Measurements from ENCODE around the gene KIFAP3. TPM values are rescaled to one million over a fixed set of nuclear protein-coding genes. Genes with fewer than 3 reads are reported as not detected.

The KIFAP3 gene
- total and polyA plus RNA-seq, 2 donors (not counting 1 experiment from before 2014, with no cell fraction given), result 3.7 to 14.9 TPM

GRCh38 chr1:169878498-169878897 lies 196.0 kb downstream of the KIFAP3 start:
- Mint-ChIP-seq H3K4me3 (no peak overlapping the region), H3K9me3 (ENCODE audit: insufficient read depth) (no peaks in the 10 kb centered on the region), H3K4me1 (peaks cover 45% of the 10 kb centered on the region), H3K27ac (peak overlapping the region; percentile 38), H3K27me3 (no peaks in the 10 kb centered on the region)
- peak overlapping the region; percentile 26 to 78 for H3K27ac ChIP-seq (ENCODE audit: low read length in 2 of 2)
- H3K9ac ChIP-seq (ENCODE audit: low read length), result peak overlapping the region; percentile 27
- no peaks in the 10 kb centered on the region for H4K20me1 ChIP-seq (ENCODE audit: control insufficient read depth, insufficient read depth, low read length, poor library complexity, severe bottlenecking)
- DNase-seq (no peak), ATAC-seq (ENCODE audit: low read depth) (no peak)
- no peak for TF ChIP-seq CTCF (IDR thresholded peaks at IDR 0.05)
- TF ChIP-seq EZH2 (IDR thresholded peaks at IDR 0.05; ENCODE audit: borderline replicate concordance, insufficient read depth, low read depth, low read length, poor library complexity, severe bottlenecking), result no peak
- no peak overlapping the region for H3K4me3 ChIP-seq (ENCODE audit: control extremely low read depth in 1 of 5, extremely low read depth in 1 of 5, insufficient read depth in 1 of 5, low read depth in 2 of 5, low read length in 4 of 5)
- H3K79me2 ChIP-seq (ENCODE audit: control insufficient read depth, insufficient read depth, low read length), result peaks cover 55% of the 10 kb centered on the region
- H3K36me3 ChIP-seq (replicated peaks in 1 of 2; ENCODE audit: control extremely low read depth in 1 of 2, control insufficient read depth in 1 of 2, extremely low read depth in 1 of 2, insufficient read depth in 2 of 2, low read length in 1 of 2), result peaks cover 0 to 39% of the 10 kb centered on the region in 2 experiments
- H3K4me2 ChIP-seq (replicated peaks; ENCODE audit: low read depth, low read length, poor library complexity, severe bottlenecking), result peak overlapping the region; percentile 33
- peaks cover 23 to 35% of the 10 kb centered on the region in 2 donors for H3K4me1 ChIP-seq (ENCODE audit: control insufficient read depth in 2 of 2, insufficient read depth in 2 of 2, low read length in 2 of 2)
- H3K9me3 ChIP-seq (ENCODE audit: control extremely low read depth in 1 of 3, control insufficient read depth in 2 of 3, insufficient read depth in 1 of 3, low read length in 2 of 3), result no peaks in the 10 kb centered on the region
- WGBS (ENCODE audit: insufficient coverage), result no CpG with 5 or more reads among the region's 4 CpGs
- ChIA-PET CTCF (no interaction called here), POLR2A (no interaction called here)
- intact Hi-C loops (cut with micrococcal nuclease), result no loop called here
- no peaks in the 10 kb centered on the region for H3K27me3 ChIP-seq (replicated peaks in 1 of 4; ENCODE audit: control extremely low read depth in 1 of 4, control insufficient read depth in 3 of 4, insufficient read depth in 4 of 4, low read length in 3 of 4)
- H2AFZ ChIP-seq (ENCODE audit: insufficient read depth, low read depth, low read length, poor library complexity, severe bottlenecking), result no peak overlapping the region

- Histone ChIP-seq H3K27ac (ENCODE audit: low read length in 2 of 2) (peak overlapping the region in 1 of 2 donors; percentile 78), H3K27me3 (replicated peaks in 1 of 4; ENCODE audit: control extremely low read depth in 1 of 4, control insufficient read depth in 3 of 4, insufficient read depth in 4 of 4, low read length in 3 of 4) (no peaks in the 10 kb centered on the region), H3K36me3 (replicated peaks in 1 of 2; ENCODE audit: control extremely low read depth in 1 of 2, control insufficient read depth in 1 of 2, extremely low read depth in 1 of 2, insufficient read depth in 2 of 2, low read length in 1 of 2) (peaks cover 0 to 39% of the 10 kb centered on the region in 2 experiments), H3K4me3 (ENCODE audit: control extremely low read depth in 1 of 5, extremely low read depth in 1 of 5, insufficient read depth in 1 of 5, low read depth in 2 of 5, low read length in 4 of 5) (no peak overlapping the region), H3K9ac (ENCODE audit: low read length) (no peak overlapping the region), H3K9me3 (ENCODE audit: control extremely low read depth in 1 of 3, control insufficient read depth in 2 of 3, insufficient read depth in 1 of 3, low read length in 2 of 3) (no peaks in the 10 kb centered on the region), H3K4me1 (ENCODE audit: control insufficient read depth in 2 of 2, insufficient read depth in 2 of 2, low read length in 2 of 2) (peaks cover 28 to 40% of the 10 kb centered on the region in 2 donors), H2AFZ (ENCODE audit: insufficient read depth, low read depth, low read length, poor library complexity, severe bottlenecking) (no peak overlapping the region), H3K79me2 (ENCODE audit: control insufficient read depth, insufficient read depth, low read length) (peaks cover 55% of the 10 kb centered on the region), H4K20me1 (ENCODE audit: control insufficient read depth, insufficient read depth, low read length, poor library complexity, severe bottlenecking) (no peaks in the 10 kb centered on the region), H3K4me2 (replicated peaks; ENCODE audit: low read depth, low read length, poor library complexity, severe bottlenecking) (no peak overlapping the region)
- H3K27me3 Mint-ChIP-seq, result no peaks in the 10 kb centered on the region
- H3K4me1 Mint-ChIP-seq, result peaks cover 49% of the 10 kb centered on the region
- no peaks in the 10 kb centered on the region for H3K9me3 Mint-ChIP-seq (ENCODE audit: insufficient read depth)
- CTCF ChIA-PET, result no interaction called here
- POLR2A ChIA-PET, result no interaction called here
- intact Hi-C loops (cut with micrococcal nuclease), result no loop called here
- WGBS (ENCODE audit: insufficient coverage), result no CpG with 5 or more reads among the region's 2 CpGs
- TF ChIP-seq CTCF (IDR thresholded peaks at IDR 0.05) (no peak), EZH2 (IDR thresholded peaks at IDR 0.05; ENCODE audit: borderline replicate concordance, insufficient read depth, low read depth, low read length, poor library complexity, severe bottlenecking) (no peak)
- ATAC-seq (ENCODE audit: low read depth), result no peak
- DNase-seq, result no peak
- H3K4me3 Mint-ChIP-seq, result no peak overlapping the region
- no peak overlapping the region for H3K27ac Mint-ChIP-seq
These were observed 196.5 kb downstream of the KIFAP3 start for GRCh38 chr1:169877800-169878491.
